Lower leg skin (tissue), 3 donors: ENCODE measurements around the gene TYSND1.

Experiments used
- CTCF ChIP-seq, 3 donors: fragments of 450-650 bp; IDR thresholded peaks; one replicate each; pipeline ENCODE4 v1.5.1; 2016; ENCODE audit warnings: antibody characterized with exemption in 3 of 3, mild to moderate bottlenecking in 3 of 3, moderate library complexity in 2 of 3
- POLR2A ChIP-seq, 2 donors: fragments of 450-650 bp; IDR thresholded peaks; one replicate each; pipeline ENCODE4 v1.6.1; 2016 to 2017; ENCODE audit warnings: antibody characterized with exemption in 2 of 2, mild to moderate bottlenecking in 1 of 2, moderate library complexity in 1 of 2

- TF ChIP-seq CTCF (IDR thresholded peaks at IDR 0.05) (no peak), POLR2A (IDR thresholded peaks at IDR 0.05) (no peak)
These were observed 11.5 kb downstream of the TYSND1 start for GRCh38 chr10:70135046-70135445.
